ENCODE data around the gene CPPED1. TPM values are rescaled to one million over a fixed set of nuclear protein-coding genes. Genes with fewer than 3 reads are reported as not detected.
"Not testable (repeated sequence)": the region's sequence is repeated elsewhere in the genome, so short reads cannot be mapped to it uniquely, and the experiment has no call there.

CPPED1 gene
- 10 to 100 TPM in 2 of 12 donors, 1 to 10 TPM in 9, not detected in 1; 7.4 to 13.3 (median 8.4) TPM for polyA plus RNA-seq (ENCODE audit: insufficient read length in 12 of 12)
- long read RNA-seq, donor 1, full-length matches to known transcripts, result 7 of 17 reads
- long read RNA-seq, donor 1, partial matches to known transcripts, result 10 of 17 reads
- long read RNA-seq, donor 1, other reads (novel, unspliced or antisense), result 0 of 17 reads
- long read RNA-seq, donor 2, full-length matches to known transcripts, result 6 of 6 reads
- long read RNA-seq, donor 2, partial matches to known transcripts, result 0 of 6 reads
- long read RNA-seq, donor 2, other reads (novel, unspliced or antisense), result 0 of 6 reads
- long read RNA-seq, donor 3, full-length matches to known transcripts, result 1 of 1 reads
- long read RNA-seq, donor 3, partial matches to known transcripts, result 0 of 1 reads
- long read RNA-seq, donor 3, other reads (novel, unspliced or antisense), result 0 of 1 reads
- long read RNA-seq, donor 4, full-length matches to known transcripts, result 3 of 3 reads
- long read RNA-seq, donor 4, partial matches to known transcripts, result 0 of 3 reads
- long read RNA-seq, donor 4, other reads (novel, unspliced or antisense), result 0 of 3 reads
- long read RNA-seq, donor 5, partial matches to known transcripts, result 0 of 1 reads
- long read RNA-seq, donor 5, other reads (novel, unspliced or antisense), result 0 of 1 reads
- long read RNA-seq, donor 6, result 0 reads
- long read RNA-seq, donor 7, full-length matches to known transcripts, result 1 of 1 reads
- long read RNA-seq, donor 7, partial matches to known transcripts, result 0 of 1 reads
- long read RNA-seq, donor 7, other reads (novel, unspliced or antisense), result 0 of 1 reads
- long read RNA-seq, donor 8, full-length matches to known transcripts, result 2 of 2 reads
- long read RNA-seq, donor 8, partial matches to known transcripts, result 0 of 2 reads
- long read RNA-seq, donor 8, other reads (novel, unspliced or antisense), result 0 of 2 reads
- long read RNA-seq, donor 9, full-length matches to known transcripts, result 3 of 3 reads
- long read RNA-seq, donor 9, partial matches to known transcripts, result 0 of 3 reads
- long read RNA-seq, donor 9, other reads (novel, unspliced or antisense), result 0 of 3 reads
- long read RNA-seq, donor 10, full-length matches to known transcripts, result 3 of 3 reads
- long read RNA-seq, donor 10, partial matches to known transcripts, result 0 of 3 reads
- long read RNA-seq, donor 10, other reads (novel, unspliced or antisense), result 0 of 3 reads
- long read RNA-seq, donor 11, full-length matches to known transcripts, result 5 of 5 reads
- long read RNA-seq, donor 11, partial matches to known transcripts, result 0 of 5 reads
- long read RNA-seq, donor 11, other reads (novel, unspliced or antisense), result 0 of 5 reads

- peak; percentile 83 for DNase-seq
These were observed at the start of gene CPPED1 for GRCh38 chr16:12803203-12804093. Gene CPPED1, minus strand, starts transcription at chr16:12803887. Its CDS starts 111 bp downstream, at chr16:12803776.

- DNase-seq, result no peak
These were observed 46.5 kb upstream of the CPPED1 start for GRCh38 chr16:12850186-12850585.

GRCh38 chr16:12846592-12846991 is 42.9 kb upstream of the CPPED1 start:
- DNase-seq, result no peak

GRCh38 chr16:12845282-12845681 is 41.6 kb upstream of the CPPED1 start:
- DNase-seq, result no peak

GRCh38 chr16:12837756-12838155 is 34.1 kb upstream of the CPPED1 start:
- DNase-seq, result no peak

- DNase-seq, result no peak
These were observed 33.6 kb upstream of the CPPED1 start for GRCh38 chr16:12837291-12837690.

- DNase-seq, result no peak
These were observed 30.2 kb upstream of the CPPED1 start for GRCh38 chr16:12833926-12834325.

GRCh38 chr16:12829096-12829888 is 25.6 kb upstream of the CPPED1 start:
- peak; percentile 4 for DNase-seq

GRCh38 chr16:12828206-12828605 is 24.5 kb upstream of the CPPED1 start:
- DNase-seq, result no peak

- no peak for DNase-seq
These were observed 22.9 kb upstream of the CPPED1 start for GRCh38 chr16:12826559-12826958.

GRCh38 chr16:12819126-12820117 is 15.7 kb upstream of the CPPED1 start:
- peak; percentile 45 for DNase-seq

- no peak for DNase-seq
These were observed 14.6 kb upstream of the CPPED1 start for GRCh38 chr16:12818326-12818725.

GRCh38 chr16:12816791-12817214 is 13.1 kb upstream of the CPPED1 start:
- not testable (repeated sequence) for DNase-seq

GRCh38 chr16:12815361-12815760 is 11.7 kb upstream of the CPPED1 start:
- DNase-seq, result no peak

GRCh38 chr16:12813734-12814133 is 10.0 kb upstream of the CPPED1 start:
- DNase-seq, result not testable (repeated sequence)

GRCh38 chr16:12813321-12813720 is 9.6 kb upstream of the CPPED1 start:
- DNase-seq, result not testable (repeated sequence)

GRCh38 chr16:12811441-12812383 is 8.0 kb upstream of the CPPED1 start:
- no peak for DNase-seq

All from muscle of arm (tissue), 14 donors.